GM19468 (cell line): ENCODE measurements around the gene XCL2.
"Not testable (repeated sequence)": the region's sequence is repeated elsewhere in the genome, so short reads cannot be mapped to it uniquely, and the experiment has no call there.

Experiments used
- ATAC-seq: cut with Tn5 transposase; IDR thresholded peaks from one replicate; pipeline ENCODE4 v1.9.1; 2021; ENCODE audit warnings: mild to moderate bottlenecking, moderate library complexity, moderate number of reproducible peaks; ENCODE audit not compliant: unreplicated experiment; ENCODE audit errors: extremely low read depth

Gene XCL2

GRCh38 chr1:168543840-168544498 is at the start of gene XCL2:
Gene XCL2 (minus strand): TSS chr1:168543997. CDS start chr1:168543964, 33 bp downstream.
- ATAC-seq = not testable (repeated sequence)

GRCh38 chr1:168591641-168592250 is 47.9 kb upstream of the XCL2 start:
- ATAC-seq = no peak

GRCh38 chr1:168591066-168591465 is 47.3 kb upstream of the XCL2 start:
- no peak for ATAC-seq

DNA sequence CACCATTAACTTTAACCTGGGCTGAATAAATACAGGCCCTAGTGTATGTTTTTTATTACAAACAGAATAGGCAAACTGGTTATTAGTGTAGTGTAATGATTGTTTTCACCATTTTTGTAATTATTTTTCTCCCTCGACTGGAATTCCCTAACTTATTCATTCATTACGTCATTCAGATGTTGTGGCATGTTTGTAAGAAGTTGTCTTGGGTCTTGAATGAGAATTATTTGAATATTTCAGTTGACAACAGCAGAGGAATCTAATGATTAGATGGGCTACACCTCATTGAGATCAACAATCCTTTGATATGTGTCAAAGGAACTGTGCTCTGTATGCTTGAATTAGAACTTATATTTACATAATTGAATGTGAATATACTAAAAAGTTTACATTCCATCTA is 45.4 kb upstream of the XCL2 start:
- ATAC-seq = no peak

GRCh38 chr1:168585937-168586336 is 42.1 kb upstream of the XCL2 start:
- no peak for ATAC-seq

DNA sequence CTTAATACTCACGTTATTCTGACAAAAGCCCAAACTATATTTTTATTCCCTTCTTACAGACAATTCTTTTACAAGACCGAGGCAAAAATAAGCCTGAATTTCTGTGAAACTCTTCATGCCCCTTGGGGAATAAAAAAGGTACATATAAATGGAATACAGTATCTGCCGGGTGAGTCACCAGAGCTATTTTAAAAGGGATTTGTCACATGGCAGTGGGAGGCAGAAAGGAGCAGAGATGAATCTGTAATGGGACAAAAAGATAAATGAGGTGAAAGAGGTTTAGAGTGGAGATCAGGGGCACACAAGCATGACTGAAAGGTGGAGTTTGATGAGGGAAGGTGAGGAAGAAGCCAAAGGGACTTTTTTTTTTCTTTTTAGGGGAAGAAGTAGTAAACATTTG is 41.4 kb upstream of the XCL2 start:
- no peak for ATAC-seq

DNA sequence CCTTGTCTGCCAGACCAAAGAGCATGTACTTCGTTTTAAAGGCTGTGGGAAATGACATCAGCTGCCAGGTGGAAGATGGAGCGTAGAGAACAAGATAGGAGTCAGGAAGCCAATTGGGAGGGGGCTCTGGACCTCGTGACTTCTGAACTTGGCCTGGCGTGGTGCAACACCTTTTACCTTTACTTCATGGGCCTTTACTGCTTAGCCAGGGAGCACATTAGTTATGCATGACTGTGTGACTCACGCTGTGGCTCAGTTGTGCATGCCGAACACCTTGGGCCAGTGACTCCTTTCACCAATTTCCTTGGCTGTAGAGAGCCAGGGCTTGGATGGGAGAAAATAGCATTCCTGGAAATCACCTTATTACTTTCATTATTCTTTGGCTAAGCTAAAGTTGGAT is 39.8 kb upstream of the XCL2 start:
- ATAC-seq = no peak

DNA sequence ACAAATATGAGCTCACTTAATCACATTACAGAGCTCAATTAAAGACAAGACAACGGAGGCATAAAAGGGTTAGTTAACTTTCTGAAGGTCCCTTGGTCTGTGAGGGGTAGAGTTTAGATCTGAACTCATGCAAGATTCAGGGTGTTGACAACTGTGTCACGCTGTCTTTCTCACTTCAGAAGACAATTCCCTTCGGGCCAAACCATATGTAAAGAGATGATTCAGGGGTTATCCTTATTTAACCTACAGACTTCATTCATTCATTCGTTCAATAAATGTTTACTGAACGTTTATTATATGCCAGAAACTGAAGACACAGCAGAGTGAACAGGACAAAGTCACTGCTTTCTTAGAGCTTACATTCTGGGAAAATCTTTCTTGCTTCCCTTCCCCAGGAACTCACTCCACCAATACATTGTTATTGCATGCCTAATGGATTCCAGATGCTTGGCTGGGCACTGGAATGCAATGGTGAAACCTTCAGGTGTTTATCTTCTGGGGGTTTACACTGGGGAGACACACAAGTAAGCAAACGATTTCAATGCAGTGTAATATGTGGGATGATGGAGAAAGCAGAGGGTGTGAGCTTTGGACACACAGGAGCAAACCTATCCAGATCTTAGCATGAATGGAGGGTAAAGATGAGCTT is 39.0 kb upstream of the XCL2 start:
- ATAC-seq = no peak

DNA sequence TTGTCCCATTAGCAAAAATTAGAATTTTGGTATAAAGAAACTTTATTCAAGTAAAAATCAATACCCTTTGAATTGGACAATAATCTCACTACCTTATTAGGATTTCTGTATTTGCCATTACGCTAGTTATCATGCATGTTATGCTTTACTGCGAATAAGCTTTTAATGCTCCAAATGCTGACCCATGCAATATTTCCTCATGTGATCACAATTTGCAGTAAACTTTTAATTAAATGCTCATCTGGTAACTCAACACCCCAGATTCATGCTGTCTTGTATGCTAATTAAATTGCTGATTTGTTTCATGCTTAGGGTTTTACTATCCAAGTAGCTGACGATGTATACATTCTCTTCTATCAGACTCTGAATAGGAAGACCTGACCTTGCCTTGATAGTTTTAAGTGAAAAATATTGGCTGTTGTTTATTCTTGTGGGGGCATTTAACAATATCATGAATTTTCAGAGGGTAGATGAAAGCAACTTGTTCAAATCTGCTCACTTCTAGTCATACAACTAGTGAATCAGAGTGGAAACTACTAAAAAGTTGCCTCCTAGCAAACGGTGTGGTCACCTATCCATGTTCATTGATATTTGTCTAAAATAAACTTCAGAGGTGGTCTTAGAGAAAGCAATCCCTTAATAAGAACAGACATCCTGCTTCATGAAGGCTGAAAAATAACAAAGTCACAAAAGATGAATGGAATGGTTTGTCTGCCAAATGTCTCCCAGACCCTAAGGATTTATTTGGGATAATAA is 38.2 kb upstream of the XCL2 start:
- no peak for ATAC-seq

DNA sequence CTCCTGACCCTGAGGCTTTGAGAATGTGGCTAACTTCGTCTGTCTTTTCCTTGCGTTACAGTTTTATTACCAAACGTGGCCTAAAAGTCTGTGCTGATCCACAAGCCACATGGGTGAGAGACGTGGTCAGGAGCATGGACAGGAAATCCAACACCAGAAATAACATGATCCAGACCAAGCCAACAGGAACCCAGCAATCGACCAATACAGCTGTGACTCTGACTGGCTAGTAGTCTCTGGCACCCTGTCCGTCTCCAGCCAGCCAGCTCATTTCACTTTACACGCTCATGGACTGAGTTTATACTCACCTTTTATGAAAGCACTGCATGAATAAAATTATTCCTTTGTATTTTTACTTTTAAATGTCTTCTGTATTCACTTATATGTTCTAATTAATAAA is 37.2 kb upstream of the XCL2 start:
- not testable (repeated sequence) for ATAC-seq

DNA sequence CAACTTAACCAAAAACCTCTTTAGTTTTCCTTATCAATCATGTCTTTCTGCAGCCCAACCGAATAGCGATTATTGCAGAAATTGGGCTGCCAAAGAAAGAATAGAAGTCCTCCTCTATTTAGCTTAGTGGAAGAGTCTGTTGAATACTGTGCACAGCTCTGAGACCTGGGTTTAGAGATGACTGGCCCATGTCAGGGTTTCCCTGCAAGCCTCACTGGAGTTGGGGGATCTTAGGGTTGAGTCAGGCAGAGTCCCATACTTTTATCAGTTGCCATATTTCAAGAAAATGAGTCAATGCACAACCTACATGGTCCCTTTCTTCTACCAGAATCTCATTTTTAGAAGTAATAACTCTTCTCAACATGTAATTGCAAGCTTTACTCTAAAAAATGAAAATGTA is 36.5 kb upstream of the XCL2 start:
- not testable (repeated sequence) for ATAC-seq

- ATAC-seq = not testable (repeated sequence)
These were observed 34.9 kb upstream of the XCL2 start for GRCh38 chr1:168578531-168579185.

GRCh38 chr1:168576245-168576688 is 32.5 kb upstream of the XCL2 start, which contains the start of gene XCL1:
Gene XCL1 (plus strand): TSS chr1:168576605. CDS start chr1:168576638, 33 bp downstream.
- ATAC-seq = not testable (repeated sequence)

DNA sequence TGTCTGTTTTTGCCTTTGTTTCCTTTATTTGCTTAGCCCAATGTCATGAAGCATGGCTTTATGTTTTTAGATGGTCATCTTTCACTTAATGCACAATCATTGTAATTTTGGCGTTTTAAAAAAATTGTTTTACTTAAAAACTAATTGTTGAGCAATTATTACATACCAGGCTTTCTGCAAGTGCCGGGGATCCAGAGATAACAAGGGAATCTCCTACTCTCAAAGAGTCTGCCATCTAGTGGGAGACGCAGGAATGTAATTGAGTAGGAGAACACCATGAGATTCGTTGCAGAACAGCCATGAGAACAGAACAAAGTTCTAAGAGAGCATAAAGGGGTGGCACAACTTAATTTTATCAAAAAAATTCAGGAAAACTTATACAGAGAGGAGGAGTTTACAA is 30.4 kb upstream of the XCL2 start:
- ATAC-seq = not testable (repeated sequence)

GRCh38 chr1:168572633-168573032 is 28.8 kb upstream of the XCL2 start:
- ATAC-seq = no peak

DNA sequence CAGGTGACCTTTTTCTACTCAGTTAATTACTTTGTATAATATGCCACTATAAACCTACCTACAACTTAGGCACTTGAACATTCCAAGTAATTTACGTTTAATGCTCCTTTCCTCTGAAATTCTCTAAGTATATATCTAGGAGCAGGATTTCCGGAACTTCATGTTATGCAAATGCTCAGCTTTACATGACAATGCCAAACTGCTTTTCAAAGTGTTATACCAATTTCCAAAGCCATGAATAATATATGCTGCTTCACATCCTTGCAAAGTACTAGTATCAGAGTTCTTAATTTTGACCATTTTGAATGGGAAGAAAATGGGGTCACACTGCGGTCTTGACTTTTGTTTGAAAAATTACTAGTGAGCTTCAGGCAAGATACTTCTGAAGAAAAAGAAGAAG is 26.9 kb upstream of the XCL2 start:
- no peak for ATAC-seq

GRCh38 chr1:168568346-168568745 is 24.5 kb upstream of the XCL2 start:
- ATAC-seq = no peak

GRCh38 chr1:168567568-168567967 is 23.8 kb upstream of the XCL2 start:
- no peak for ATAC-seq

DNA sequence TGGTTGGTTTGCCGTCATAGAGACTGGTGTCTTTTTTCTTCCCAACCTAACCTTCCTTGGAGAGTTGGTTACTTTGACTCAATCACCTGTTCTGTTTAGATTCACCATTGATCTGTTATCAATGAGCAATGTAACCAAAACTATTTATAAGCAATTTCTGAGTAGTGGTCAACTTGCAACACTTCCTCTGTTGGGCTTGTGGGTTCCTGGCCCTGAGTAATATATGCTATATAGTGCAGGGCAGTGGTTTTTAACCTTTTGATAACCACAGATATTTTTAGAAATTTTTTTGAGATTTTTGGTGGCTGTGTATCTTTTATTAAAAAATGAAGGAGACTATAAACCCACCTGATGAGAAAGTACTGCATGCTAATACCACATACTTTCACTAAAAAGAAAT is 23.2 kb upstream of the XCL2 start:
- no peak for ATAC-seq

- ATAC-seq = no peak
These were observed 22.0 kb upstream of the XCL2 start for GRCh38 chr1:168565825-168566224.
